Fibroblast of villous mesenchyme (primary cell): ENCODE data around the gene IL1F10. TPM values are rescaled to one million over a fixed set of nuclear protein-coding genes. Genes with fewer than 3 reads are reported as not detected.

Experiments
- DNase-seq: peaks from one replicate; pipeline ENCODE4 v3.0.0-alpha.2; 2010; ENCODE audit warnings: low read depth
- H3K4me3 ChIP-seq: 2 replicates; pipeline ENCODE4 v1.5.1; 2011; ENCODE audit warnings: low read depth, mild to moderate bottlenecking, low read length
- CTCF ChIP-seq: IDR thresholded peaks from 2 replicates; pipeline ENCODE4 v1.5.1; 2012; ENCODE audit warnings: low read depth, mild to moderate bottlenecking, low read length; ENCODE audit not compliant: insufficient read depth
- total RNA-seq: library from RNA; depleted of rRNA; stranded (reverse); fragments of >200 nt; gene quantifications from 2 replicates; pipeline ENCODE4 v1.2.3, GENCODE V29; 2012

IL1F10 gene
- total RNA-seq = not detected in 2 replicates

DNA sequence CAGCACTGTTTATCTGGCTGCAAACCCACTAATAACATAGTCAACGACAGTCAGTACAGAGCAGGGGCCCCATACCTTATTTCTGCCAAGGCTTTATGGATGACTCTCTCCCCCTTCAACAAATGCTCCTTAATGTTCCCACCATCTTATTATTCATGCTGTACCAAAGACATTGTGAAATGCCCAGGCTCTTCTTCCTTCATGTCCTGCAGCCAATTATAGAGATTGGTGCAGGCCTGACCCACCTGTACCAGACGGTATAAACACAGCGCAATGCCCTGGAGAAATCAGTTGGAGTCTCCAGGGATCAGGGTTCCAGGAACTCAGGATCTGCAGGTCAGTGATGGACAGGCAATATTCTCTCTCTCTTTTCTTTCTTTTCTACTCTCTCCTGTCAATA, at the start of gene IL1F10:
Gene IL1F10, plus strand, starts transcription at position 290 of the 400 bp plus-strand sequence. CDS start 4,769 bp downstream, outside the sequence.
- H3K4me3 ChIP-seq = no peak within 1 kb of the TSS
- no peak for TF ChIP-seq CTCF
- no peak for DNase-seq

GRCh38 chr2:113018509-113018908, 49.3 kb upstream of the IL1F10 start:
- DNase-seq = no peak
- no peak for TF ChIP-seq CTCF
- H3K4me3 ChIP-seq = no peak overlapping the region

DNA sequence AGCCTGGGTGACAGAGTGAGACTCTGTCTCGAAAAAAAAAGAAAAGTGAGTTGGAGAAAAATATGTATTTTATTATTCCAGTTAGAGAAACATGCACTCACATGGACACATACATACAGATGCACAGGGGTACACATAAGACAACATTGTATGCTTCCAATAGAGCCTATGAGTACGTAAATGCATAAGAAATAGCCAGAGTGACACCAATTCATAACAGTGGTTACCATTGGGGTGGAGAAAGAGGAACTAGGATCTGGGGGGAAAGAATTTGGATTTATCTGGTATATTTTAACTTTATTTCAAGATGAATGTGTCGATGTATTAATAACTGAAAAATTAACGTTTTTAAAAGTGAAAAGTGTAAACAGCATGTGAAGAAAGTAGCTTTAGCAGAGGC, 46.5 kb upstream of the IL1F10 start:
- no peak for TF ChIP-seq CTCF
- no peak for DNase-seq
- H3K4me3 ChIP-seq = no peak overlapping the region

DNA sequence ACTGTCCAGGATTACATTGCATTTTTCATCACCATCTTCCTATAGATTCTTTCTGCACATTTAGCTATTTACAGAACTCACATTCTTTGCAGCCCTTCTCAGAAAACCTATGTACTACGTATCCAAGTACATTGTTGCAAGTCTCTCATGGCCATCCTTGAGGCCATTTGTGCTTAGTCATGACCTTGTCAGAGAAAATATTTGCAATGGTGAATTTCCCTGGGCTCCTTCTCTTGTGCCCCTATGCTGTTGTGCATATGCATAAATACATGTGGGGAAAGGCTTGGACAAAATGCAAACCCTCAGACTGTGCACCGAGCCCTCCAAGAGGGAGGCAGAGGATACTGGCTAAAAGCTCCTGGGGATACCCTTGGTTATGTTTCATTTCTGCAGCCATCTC, 43.0 kb upstream of the IL1F10 start:
- no peak for DNase-seq
- H3K4me3 ChIP-seq = no peak overlapping the region
- TF ChIP-seq CTCF = no peak

DNA sequence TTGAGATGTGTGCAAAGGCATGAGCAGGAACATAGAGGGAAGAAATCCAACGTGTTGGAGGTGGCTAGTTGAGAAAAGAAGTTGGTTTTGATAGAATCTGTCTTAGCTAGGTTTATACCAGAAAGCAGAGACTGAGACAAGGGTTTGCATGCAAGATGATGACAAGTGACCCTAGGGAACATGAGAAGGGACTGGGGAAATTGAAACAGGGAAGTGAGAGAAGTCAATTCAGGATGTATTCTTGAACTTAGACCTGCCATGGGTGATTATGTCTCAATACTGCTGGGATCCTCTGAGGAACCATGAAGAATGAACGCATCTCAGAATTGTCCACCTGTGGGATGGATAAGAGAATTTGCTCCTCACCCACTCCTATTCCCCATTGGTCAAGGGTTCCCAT, 42.0 kb upstream of the IL1F10 start:
- no peak for TF ChIP-seq CTCF
- no peak for DNase-seq
- H3K4me3 ChIP-seq = no peak overlapping the region

DNA sequence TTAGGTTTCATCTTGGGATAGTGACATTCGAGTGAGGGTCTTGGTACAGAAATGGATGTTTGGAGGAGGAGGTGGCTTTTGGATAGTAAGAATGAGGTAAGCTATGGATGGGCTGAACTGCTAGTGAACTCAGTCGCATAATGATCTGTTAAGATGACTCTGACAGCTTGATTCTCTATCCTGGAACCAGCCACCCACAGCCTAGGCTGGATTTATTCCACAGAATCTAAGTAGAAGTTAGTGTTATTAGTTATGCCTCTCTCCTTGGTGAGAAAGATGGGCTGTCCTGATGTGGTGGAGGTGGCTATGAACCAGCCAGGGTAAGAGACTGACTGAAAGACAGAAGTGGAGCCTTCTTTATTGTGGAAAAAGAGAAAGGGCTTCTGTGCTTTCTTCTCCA, 40.1 kb upstream of the IL1F10 start:
- no peak for DNase-seq
- no peak for TF ChIP-seq CTCF
- H3K4me3 ChIP-seq = no peak overlapping the region

- TF ChIP-seq CTCF = no peak
- no peak overlapping the region for H3K4me3 ChIP-seq
- DNase-seq = no peak
Observed at GRCh38 chr2:113028112-113028511, 39.7 kb upstream of the IL1F10 start.
